ENCODE data around the gene PLXNA4.

Gene PLXNA4

GRCh38 chr7:132498319-132498718, 78.0 kb downstream of the PLXNA4 start:
- no peak for DNase-seq

DNA sequence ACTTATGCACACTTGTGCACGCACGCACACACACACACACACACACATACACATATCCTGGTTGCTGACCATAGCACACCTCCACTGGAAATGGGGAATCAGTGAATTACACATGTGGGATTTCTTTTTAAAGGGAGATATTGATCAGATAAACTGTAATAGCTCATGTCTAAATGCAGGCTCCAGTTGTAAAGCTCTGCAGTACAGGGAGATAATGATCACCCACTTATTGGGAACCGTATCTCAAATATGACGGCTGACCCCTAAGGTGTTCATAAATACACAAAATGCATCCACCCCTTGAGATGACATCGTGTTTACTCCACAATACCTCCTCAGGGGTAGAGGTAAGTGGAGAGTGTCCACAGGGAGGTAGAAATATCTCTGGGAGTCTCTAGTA, 79.2 kb downstream of the PLXNA4 start:
- no peak for DNase-seq

GRCh38 chr7:132495936-132496335, 80.3 kb downstream of the PLXNA4 start:
- no peak for DNase-seq

- DNase-seq: no peak
These were observed 81.8 kb downstream of the PLXNA4 start for GRCh38 chr7:132494474-132494873.

- DNase-seq: no peak
These were observed 83.3 kb downstream of the PLXNA4 start for GRCh38 chr7:132492823-132493445.

GRCh38 chr7:132491391-132491945, 84.8 kb downstream of the PLXNA4 start:
- no peak for DNase-seq

- no peak for DNase-seq
These were observed 85.8 kb downstream of the PLXNA4 start for GRCh38 chr7:132490474-132490873.

- DNase-seq: no peak
These were observed 86.5 kb downstream of the PLXNA4 start for GRCh38 chr7:132489776-132490237.

DNA sequence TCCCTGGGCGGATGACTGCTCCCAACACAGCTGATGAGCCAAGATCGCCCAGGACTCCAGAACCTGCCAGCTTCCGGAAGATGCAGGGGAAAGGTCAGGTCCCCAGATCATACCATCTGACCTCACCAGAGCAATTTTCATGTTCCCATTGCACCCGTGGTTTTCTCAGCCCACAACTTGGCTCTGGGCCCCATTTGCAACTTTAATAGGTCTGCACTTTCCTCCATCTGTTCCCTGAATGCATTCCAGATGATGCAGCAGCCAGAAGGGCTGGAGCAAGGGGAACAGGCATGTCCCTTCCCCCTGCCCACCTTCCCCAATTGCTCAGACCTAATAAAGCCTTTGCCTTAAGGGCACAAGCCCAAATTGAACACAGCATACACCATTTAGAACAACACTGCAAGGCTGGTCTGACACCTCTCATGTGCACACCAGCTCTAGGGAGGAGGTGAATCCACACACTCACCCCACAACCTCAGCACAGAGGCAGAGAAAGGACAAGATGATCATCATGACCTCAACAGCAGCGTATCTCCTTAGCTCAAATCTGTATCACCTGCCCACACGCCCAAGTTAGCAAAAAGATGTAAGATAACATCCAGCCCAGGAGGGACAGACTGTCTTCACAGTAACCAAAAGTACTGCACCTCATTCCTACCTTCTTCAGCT, 87.5 kb downstream of the PLXNA4 start:
- DNase-seq: no peak

GRCh38 chr7:132486274-132486610, 90.0 kb downstream of the PLXNA4 start:
- DNase-seq: no peak

DNA sequence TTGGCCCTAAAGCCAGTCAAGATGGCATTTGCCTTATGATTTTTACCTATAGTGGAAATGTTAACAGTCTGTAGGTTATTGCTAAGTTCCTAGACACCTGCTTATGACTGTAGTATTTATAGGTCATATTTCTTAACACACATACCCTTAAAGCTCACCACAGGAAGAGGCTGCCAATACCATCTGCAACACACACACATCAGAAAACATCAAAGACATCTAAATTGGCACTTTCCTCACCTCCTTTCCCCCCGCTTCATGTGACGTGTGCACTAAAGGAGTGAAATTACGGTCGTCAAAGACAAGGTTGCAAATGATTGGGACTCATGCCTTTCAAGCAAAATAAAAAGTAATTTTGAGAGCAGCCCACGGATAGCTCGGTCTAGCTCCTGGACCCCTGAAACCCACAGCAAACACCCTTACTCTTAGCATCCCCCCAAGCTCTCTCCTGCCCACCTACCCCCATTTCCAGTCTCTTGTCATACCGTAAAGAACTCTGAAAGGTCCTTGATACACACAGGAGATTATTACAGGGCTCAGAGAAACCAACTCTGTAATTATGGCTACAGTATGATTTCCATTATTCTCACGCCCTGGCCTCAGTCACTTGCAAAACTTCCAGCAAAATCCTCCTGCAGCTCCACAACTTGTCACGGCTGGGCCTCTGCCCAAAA, 90.5 kb downstream of the PLXNA4 start:
- no peak for DNase-seq

GRCh38 chr7:132485136-132485535, 91.1 kb downstream of the PLXNA4 start:
- peak; percentile 13 for DNase-seq

GRCh38 chr7:132482866-132483265, 93.4 kb downstream of the PLXNA4 start:
- DNase-seq: no peak

DNA sequence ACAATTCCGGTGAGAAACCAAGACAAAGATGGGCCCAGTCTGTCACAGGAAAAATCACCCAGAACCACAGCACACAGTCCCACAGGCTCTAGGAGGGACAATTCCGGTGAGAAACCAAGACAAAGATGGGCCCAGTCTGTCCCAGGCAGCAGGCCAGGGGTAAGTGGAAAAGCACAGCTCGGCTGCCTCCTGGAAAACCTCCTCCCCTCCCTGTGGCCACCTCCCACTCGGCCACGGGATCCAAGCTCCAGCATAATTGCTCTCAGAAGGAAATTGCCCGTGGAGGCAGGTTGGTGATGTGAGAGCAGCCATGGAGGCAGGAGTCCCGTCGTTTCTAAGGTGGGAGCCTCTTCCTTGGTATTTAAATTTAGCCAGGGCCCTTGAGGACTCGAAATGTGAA, 95.7 kb downstream of the PLXNA4 start:
- no peak for DNase-seq

DNA sequence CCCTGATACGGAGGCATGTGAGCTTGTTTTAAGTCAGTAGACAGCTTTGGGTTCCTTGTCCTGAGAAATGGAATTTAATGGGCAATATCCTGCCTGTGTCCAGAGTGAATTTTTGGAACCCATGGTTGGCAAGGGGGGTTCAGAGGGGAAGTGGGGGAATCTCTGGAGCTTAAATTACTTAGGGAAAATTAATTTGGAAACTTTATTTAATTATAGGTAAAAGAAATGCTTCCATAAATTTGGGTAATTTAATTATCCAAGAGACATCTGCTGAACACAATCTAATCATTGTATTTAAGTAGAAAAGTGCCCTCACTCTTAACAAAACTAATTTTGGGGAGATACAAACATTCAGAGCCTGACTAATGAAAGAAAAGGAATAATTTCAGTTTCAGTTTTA, 99.7 kb downstream of the PLXNA4 start:
- no peak for DNase-seq

- DNase-seq: no peak
These were observed 100.6 kb downstream of the PLXNA4 start for GRCh38 chr7:132475669-132476116.

- no peak for DNase-seq
These were observed 101.1 kb downstream of the PLXNA4 start for GRCh38 chr7:132475037-132475668.

DNA sequence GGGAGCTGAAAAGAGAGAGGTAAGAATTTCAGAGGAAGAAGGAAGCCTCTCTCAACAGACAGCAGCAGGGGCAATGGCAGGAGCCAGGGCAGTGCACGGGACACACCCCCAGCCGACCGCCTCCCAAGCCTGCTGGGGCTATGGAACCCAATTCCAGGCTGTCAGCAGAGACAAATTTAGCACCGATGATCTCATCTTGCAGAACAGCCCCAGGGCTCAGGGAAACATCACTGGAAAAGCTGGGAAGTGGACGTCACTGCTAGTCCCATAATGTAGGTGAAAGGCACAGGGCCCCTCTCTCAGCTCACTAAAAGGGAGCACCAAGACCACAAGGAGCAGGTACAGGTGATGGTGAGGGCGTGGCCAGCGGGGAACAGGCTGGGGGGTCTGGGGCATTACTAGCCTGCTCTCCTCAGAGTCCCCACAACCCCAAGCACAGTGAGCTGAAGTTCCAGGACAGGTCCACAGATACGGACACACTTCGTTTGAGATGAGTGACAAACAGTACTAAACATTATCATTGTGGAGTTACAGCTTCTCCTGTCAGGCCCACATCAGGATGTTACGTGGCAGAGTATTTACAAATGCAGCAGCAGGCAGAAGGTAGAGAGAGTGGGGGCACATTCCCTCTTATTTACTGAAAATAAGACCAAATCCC, 103.7 kb downstream of the PLXNA4 start:
- DNase-seq: no peak

- no peak for DNase-seq
These were observed 104.8 kb downstream of the PLXNA4 start for GRCh38 chr7:132471515-132471914.

GRCh38 chr7:132469681-132470080, 106.6 kb downstream of the PLXNA4 start:
- no peak for DNase-seq

- no peak for DNase-seq
These were observed 107.0 kb downstream of the PLXNA4 start for GRCh38 chr7:132469264-132469663.

DNA sequence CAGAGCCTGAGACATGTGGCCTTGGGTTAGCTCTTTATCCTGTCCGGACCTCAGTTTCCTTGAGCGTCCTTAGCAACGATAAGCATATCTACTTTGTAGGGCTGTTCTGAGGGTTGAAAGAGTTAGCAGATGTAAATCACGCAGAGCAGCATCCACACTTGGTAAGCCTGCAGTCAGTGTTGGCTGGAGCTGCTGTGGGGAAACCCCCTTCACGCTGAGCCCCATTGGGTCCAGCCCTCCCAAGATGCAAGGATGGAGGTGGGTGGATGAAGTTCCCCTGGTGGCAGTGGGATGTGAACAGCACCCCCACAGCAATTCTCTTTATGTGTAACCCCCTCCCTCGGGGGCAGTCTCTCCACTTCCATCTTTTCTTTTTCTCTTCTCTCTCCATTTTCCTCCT, 109.9 kb downstream of the PLXNA4 start:
- no peak for DNase-seq

DNA sequence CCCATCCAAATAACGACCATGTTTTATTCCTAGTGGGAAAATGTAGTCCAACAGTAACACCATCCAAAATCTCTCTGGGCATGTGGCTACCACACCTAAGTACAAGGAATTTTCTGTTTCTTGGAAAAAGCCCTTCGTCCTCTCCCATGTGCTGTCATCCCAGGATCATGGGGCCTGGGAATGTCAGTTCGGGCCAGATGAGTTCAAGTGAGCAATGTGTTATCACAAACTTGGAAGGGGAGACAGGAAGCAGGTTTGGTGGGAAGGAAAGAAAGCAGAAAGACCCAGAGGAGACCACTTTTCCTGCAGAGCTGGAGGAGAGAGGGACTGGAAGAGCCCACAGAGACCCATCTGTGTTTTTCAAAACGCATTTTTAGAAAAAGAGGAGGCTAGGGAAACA, 110.8 kb downstream of the PLXNA4 start:
- no peak for DNase-seq

Data from NCI-H1092 treated with DMSO at 0.1 percent for 48 hours (cell line).